GM23338 (cell line): ENCODE results near the gene THUMPD2.
"Not testable (repeated sequence)": the region's sequence is repeated elsewhere in the genome, so short reads cannot be mapped to it uniquely, and the experiment has no call there.

Experiments
- CREB1 ChIP-seq: fragments of 250-450 bp; sonication (Bioruptor Pico); IDR thresholded peaks from 2 replicates; pipeline ENCODE4 v1.5.0; 2020; ENCODE audit warnings: low read depth, mild to moderate bottlenecking, moderate library complexity
- CTCF ChIP-seq, 2 experiments: fragments of 200-600 bp in 1 of 2; sonication (generic) in 1 of 2; conservative IDR thresholded peaks; 2 replicates each; pipeline versions ENCODE4 v1.5.1 to v1.6.1; 2016 to 2017; ENCODE audit warnings: antibody characterized with exemption in 2 of 2, low read depth in 2 of 2, mild to moderate bottlenecking in 2 of 2, moderate library complexity in 1 of 2
- ETS1 ChIP-seq: IDR thresholded peaks from 2 replicates; pipeline ENCODE4 v1.6.1; 2016; ENCODE audit warnings: antibody characterized with exemption
- EZH2 ChIP-seq: fragments of 200-600 bp; sonication (generic); IDR thresholded peaks from one replicate; pipeline ENCODE4 v1.8.0; 2017; ENCODE audit warnings: antibody characterized with exemption, mild to moderate bottlenecking, low read depth; ENCODE audit not compliant: unreplicated experiment
- EZH2phosphoT487 ChIP-seq: fragments of 200-600 bp; sonication (generic); IDR thresholded peaks from one replicate; pipeline ENCODE4 v1.8.1; 2018; ENCODE audit warnings: antibody characterized with exemption; ENCODE audit not compliant: unreplicated experiment
- JUNB ChIP-seq: IDR thresholded peaks from one replicate; pipeline ENCODE4 v1.6.1; 2016; ENCODE audit warnings: antibody characterized with exemption; ENCODE audit not compliant: unreplicated experiment
- POLR2AphosphoS5 ChIP-seq: IDR thresholded peaks from 2 replicates; pipeline ENCODE4 v1.6.1; 2016; ENCODE audit warnings: antibody characterized with exemption, low read depth
- REST ChIP-seq: IDR thresholded peaks from one replicate; pipeline ENCODE4 v1.6.1; 2018; ENCODE audit warnings: antibody characterized with exemption; ENCODE audit not compliant: unreplicated experiment
- STAT1 ChIP-seq: IDR thresholded peaks from one replicate; pipeline ENCODE4 v1.6.1; 2016; ENCODE audit warnings: antibody characterized with exemption; ENCODE audit not compliant: unreplicated experiment
- ZNF462 ChIP-seq: fragments of 250-450 bp; sonication (Bioruptor Pico); IDR thresholded peaks from 2 replicates; pipeline ENCODE4 v1.5.0; 2020; ENCODE audit warnings: mild to moderate bottlenecking, moderate library complexity

- TF ChIP-seq CTCF (conservative IDR thresholded peaks at IDR 0.05; ENCODE audit: low read depth in 2 of 2); EZH2; POLR2AphosphoS5; REST; CREB1; EZH2phosphoT487; JUNB; STAT1; ETS1; ZNF462 (CRISPR knock-in tag): not testable (repeated sequence)
Measured at GRCh38 chr2:39728085-39728484, 51.0 kb downstream of the THUMPD2 start.
